Placental pericyte (primary cell): ENCODE data around the gene TMED5. TPM values are rescaled to one million over a fixed set of nuclear protein-coding genes. Genes with fewer than 3 reads are reported as not detected.

Experiments
- small RNA-seq: library from RNA; depleted of rRNA; stranded (forward); fragments of <200 nt; gene quantifications from one replicate; pipeline ENCODE3, GENCODE V24; 2012; ENCODE audit warnings: low replicate concordance
- total RNA-seq: library from RNA; depleted of rRNA; stranded (reverse); fragments of >200 nt; gene quantifications from 2 replicates; pipeline ENCODE4 v1.2.3, GENCODE V29; 2012

Gene TMED5
- total RNA-seq = 84.9 and 152 TPM in 2 replicates

GRCh38 chr1:93179886-93180722 lies at the start of gene TMED5:
Gene TMED5, minus strand, starts transcription at chr1:93180413. Its CDS starts 171 bp downstream, at chr1:93180242.

GRCh38 chr1:93180723-93181613 lies 755 bp upstream of the TMED5 start, which contains the start of gene CCDC18:
Gene CCDC18, plus strand, starts transcription at chr1:93180724. Its CDS starts 2,638 bp downstream, at chr1:93183362.

Small RNAs within 50 kb of the gene (small RNA-seq; reads per million reads assigned to genes)
- gene AC126124.1 = not detected

Other genes starting within 250 kb of the TMED5 start
- 3.9 and 7.6 TPM in 2 replicates for gene DIPK1A, start 219.0 kb downstream of the TMED5 start, total RNA-seq
- 15.1 and 36.5 TPM in 2 replicates for gene MTF2, start 101.1 kb downstream of the TMED5 start, total RNA-seq
- gene CCDC18, start 311 bp upstream of the TMED5 start, total RNA-seq = 6.3 and 20.8 TPM in 2 replicates
- gene DR1, start 165.5 kb upstream of the TMED5 start, total RNA-seq = 29.5 and 49.7 TPM in 2 replicates